ENCODE results near the gene RNASE7.
A peak's percentile ranks its signal among the peaks of the same experiment; 100 is the strongest.
"Not testable (repeated sequence)": the region's sequence is repeated elsewhere in the genome, so short reads cannot be mapped to it uniquely, and the experiment has no call there.

RNASE7 gene

DNA sequence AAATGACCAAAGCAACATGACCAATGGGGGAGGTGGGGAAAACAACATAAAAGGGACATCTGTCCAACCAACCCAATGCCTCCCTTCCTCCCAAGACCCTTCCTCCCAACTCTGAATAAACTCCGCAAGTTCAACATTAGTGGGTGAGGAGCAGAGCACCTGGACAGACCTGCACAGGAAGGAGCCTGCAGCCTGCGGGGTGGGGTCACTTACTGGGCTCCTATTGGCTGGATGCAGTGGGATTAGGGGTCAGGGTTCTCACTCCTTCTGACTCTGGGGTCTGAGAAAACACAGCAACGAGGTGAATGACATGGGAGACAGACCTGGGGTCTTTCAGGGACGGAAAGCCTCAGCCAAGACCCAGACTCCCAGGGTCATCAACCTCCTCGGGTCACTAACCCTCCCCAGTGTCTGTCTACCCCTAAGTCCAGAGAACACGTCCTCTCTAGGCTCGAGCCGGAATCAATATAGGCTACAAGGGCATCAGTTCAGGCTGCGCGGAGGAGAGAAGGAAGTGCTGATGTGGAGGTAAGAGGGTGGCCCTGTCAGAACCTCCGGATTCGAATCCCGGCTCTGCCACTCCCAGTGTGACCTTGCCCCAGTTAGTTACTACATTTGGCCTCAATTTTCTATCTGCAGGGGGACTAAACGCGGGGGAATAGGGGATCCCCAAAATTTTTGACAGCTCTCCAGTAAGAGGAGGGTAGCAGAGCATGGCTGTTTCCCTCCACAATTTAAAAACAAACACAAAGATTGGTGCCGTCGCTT lies 18.2 kb upstream of the RNASE7 start:
- peak in 1 of 2 experiments; percentile 24 for DNase-seq

DNA sequence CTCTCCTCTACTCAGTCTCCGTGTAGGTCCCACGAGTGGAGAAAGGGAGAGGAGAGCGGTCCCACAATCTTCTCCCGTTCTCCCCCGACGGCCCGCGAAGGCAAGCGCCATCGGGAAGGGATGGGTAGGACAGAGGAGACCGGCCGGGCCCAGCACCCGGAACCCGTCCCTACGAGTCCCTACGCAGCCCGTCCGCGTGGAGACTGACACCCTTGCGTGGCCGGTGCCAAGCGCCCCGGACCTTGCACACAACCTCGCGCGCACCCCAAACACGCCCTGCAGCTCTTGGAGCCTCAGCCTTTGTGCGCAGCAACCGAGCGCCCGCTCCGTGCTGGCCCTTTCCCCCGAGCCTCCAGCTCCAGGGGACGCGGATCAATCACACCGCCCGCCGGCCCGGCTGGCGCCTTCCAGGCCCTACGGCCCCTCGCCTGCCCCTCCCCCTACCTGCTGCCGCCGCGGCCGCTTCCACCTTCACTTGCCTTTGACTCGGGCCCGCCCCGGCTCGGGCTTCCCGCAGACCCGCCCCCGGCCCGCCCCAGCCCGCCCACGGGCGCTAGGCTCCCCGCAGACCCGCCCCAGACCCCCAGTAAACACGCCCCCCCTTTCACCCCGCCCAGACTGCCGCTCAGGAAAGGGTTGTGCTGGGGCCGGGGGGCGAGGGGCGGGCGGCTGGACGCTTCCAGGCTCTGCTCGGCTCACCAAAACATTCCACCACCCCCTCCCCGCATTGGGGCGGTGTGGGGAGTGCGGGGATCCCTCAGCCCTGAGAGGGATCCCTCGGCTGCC lies 17.4 kb upstream of the RNASE7 start, which contains the start of gene NDRG2:
Gene NDRG2 (minus strand): TSS at position 477 of the 786 bp plus-strand sequence. CDS start 1,746 bp downstream, outside the sequence.
- peak; percentile 65 to 67 for DNase-seq

DNA sequence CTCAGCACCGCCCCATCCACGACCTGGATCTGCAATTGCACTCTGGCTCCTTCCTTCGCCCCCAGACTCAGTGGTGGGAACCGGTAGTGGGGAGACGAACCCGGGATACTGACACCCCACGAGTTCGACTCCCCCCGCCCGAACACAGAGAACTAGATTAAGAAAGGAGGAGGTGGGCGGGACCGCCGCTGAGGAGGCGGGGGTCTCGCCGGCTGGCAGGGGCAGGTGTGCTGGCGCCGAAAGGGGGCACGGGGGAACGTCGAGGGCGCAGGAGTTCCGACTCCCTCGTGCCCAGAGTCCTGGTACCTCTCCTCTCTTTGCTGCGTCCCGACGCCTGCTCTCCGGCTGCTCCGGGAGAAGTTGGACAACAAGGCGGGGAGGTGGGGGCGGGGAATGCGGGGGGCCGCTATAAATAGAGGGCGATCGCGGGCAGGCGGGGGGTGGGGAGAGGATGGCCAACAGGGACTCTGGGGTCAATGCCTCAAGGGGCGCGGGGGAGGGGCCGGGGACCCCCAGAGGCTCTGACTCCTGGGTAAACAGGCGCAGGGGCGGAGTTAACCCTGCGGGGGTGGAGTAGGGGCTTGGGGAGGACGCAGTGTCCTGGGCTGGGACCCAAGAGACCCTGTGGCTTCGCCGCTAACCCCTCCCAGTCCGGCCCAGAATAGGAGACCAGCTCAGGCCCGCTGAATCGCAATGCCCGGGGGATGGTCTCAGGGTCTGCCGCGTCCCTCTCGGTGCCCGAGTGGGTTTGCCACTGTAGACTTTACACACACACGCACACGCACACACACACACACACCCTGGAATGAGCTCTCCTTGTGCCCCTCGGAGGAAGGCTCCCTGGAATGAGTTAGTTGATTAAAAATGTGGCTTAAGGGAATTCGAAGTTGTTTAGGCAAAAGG lies 16.5 kb upstream of the RNASE7 start:
- peak; percentile 14 for DNase-seq

DNA sequence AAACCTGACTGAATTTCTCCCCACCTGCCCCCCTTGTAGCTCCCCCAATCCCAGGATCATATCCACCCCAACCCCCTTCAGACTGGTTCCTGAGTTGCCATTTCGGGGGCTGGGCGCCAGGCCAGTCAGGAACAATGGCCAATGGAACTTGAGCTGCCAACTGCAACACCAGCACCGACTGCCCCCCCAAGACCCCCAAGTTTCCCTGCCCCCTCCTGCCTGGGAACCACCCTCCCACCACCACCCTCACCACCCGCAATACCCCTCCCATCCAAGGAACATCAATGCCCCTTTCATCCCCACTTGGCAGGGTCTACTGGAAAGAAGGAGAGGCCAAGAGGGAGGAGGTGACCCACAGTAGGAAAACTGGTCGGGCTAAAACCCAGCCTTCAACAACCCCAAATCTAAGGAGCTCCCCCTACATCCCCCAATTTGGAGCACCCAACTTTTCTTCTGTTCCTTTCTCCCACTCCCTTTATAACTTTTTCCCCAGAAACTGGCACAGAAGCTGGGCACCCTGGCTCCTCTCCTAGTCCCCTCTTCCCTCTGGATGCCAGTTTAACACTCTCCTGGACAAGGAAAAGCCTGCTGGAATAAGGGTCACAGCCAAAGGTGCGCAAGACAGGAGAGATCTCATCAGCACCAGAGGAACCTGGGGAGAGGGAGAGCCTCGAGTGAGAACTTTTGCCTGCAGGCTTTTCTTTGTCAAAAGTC lies 15.7 kb upstream of the RNASE7 start:
- no peak for DNase-seq

DNA sequence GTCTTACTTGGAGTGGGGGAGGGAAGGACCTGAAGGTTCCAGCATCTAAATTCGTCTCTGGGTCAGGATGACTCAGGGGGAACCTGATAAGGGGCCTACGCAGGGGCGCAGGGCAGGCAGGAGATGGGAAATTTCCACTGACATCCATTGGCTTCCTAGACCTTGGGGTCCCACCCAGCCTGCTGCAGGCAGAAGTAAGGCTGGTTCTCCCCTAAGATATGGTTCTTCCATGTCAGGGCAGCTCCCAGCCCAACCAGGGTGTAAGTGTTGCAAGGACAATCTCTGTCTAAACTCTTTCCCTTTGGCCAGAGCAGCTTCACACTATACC lies 15.2 kb upstream of the RNASE7 start:
- no peak for DNase-seq

DNA sequence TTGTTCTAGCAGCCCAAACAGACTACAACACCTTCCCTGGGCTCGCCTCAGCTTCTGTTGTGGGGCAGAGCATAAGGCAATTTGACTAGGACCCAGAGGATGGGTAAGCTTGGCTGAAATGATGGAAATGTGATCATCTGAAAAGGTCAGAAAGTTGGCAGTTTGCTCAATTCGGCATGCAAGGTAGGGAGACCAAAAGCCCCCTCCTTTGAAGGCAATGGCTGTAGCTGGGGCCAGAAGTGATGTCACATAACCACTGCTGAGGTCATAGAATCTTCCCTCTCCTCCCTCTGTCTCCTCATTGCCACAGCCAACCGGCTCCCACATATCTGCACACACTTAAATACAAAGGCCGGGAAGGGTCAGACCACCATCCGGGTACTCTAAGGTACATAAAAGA lies 12.2 kb upstream of the RNASE7 start, which contains the start of gene TPPP2:
Gene TPPP2 (plus strand): TSS at position 301 of the 400 bp plus-strand sequence. CDS start 365 bp downstream, outside the sequence.
- DNase-seq, result no peak

DNA sequence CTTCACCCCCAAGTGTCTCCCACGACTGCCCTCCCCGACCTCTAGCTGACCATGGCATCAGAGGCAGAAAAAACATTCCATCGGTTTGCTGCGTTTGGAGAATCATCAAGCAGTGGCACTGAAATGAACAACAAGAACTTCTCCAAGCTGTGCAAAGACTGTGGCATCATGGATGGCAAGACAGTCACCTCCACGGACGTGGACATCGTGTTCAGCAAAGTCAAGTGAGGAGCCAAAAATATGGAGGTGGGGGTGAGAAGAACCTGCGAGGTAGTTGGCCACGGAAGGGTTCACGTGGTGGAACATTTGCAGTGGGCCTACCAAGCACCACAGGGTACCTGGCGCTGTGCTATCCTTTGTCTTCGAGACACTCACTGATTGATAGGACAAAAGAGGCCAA lies 11.6 kb upstream of the RNASE7 start:
- no peak for DNase-seq

DNA sequence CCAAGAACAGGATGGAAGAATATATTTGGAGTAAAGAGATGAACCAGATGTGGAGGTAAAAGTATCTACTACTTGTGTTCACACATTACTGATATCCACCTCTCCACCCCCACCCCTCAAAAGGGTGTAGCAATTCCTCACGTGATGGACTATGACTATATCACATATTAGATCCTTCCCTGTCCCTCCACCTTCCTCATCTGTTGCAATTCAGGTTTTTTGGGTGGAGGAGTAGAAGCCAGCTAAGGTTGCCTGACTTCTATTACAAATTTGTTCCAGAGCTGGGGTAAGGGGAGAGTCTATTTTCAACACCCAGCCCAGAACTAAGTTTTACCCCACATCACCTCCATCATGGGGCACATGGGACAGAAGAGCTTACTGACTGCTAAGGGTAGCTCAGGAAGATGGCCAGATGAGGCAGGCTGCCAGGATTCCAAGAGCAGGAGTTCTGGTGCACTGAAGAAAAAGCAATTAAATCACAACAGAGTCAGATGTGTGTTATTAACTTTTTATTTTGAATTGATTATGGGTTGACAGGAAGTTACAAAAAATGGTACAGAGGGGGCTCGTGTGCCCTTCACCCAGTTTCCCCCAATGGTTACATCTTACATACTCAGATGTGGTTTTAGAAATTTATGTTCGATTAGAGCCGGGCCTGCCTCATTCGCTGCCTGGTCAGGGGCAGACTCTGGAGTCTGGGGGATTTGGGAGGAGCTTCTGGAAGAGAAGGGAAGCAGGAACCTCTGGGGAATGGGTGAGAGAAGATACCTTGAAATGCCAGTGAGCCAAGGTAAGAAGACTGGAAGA lies 9.6 kb upstream of the RNASE7 start:
- DNase-seq, result no peak

DNA sequence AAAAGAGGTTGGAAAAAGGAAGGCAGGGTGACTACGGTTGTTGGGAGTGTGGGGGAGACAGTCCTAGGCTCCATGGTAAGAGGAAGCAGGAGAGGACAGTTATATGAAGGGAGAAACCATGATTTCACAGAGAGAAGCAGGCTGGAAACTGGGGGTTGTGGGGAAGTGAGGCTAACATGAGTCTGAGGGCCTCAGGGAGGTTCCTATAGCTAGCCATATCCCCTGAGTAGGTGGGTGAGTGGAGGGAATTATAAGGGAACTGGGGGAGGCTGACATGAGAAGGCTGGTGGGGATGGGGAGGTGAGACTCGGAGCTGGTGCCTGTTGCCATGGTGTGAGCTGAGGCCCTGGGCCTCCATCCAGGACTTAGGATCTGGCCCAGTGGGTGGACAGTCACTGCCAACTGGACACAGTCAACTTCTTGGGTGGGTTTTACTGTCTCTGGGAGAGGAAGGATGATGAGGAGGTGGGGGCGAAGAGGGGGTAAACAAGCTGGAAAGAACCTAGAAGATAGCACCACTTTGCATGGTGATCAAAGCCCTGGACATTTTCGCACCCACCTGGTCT lies 8.9 kb upstream of the RNASE7 start:
- DNase-seq, result no peak

DNA sequence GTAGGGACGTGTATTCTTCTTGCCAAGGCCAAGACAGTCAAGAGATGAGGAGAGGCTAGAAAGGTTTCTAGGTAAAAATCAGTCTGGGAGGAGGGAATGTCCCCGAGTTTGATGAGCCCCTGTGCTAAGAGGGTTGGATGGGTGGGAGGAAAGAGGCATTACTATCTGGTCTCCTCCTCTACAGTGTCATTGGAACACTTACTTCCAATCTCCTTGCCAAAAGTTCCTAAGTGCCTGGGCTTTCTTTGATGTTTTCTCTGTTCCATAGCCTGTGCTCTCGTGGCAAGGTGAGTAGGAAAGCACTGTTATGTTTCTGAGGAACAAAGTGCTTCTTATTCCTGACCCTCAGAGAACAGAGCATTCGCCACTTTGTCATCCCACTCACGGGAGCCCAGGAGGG lies 7.5 kb upstream of the RNASE7 start, which contains the start of gene RNASE13:
Gene RNASE13 (minus strand): TSS at position 101 of the 400 bp plus-strand sequence. CDS start 519 bp downstream, outside the sequence.
- DNase-seq, result no peak

DNA sequence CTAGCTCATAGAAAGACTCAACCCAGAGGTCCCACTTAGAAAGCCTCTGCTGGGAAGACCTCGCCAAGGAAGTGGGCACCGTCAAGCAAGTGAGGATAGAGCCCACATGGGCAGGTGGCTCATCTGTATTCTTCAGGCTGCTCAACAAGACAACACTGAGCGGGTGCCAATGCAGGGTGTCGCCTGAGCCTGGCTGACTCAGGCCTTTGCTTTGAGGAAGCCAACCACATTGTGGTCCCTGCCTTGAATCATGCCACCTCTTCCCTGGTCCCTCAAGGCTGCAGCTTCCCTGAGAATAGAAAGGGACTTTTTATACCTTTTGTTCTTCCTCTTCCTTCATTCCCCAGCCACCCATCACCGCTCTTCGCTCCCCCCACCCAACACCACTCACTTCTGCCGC lies 5.4 kb upstream of the RNASE7 start:
- no peak for DNase-seq

DNA sequence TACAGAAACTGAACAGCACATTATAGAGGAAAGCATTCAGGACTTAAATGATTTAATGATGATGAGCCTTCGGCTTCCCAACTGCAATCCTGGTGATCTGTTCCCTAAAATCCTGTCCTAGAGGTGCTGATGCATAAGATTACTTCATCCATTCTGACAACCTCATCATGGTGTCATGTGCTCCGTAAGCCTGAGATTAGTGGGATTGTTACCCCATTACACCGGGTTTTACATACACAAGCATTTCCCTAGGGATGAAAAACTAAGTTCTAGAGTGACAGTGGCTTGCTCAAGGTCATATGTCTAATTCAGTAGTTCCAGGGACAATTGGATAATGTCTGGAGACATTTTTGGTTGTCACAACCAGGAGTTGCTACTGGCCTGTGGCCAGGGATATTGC lies 5.0 kb upstream of the RNASE7 start:
- DNase-seq, result no peak

DNA sequence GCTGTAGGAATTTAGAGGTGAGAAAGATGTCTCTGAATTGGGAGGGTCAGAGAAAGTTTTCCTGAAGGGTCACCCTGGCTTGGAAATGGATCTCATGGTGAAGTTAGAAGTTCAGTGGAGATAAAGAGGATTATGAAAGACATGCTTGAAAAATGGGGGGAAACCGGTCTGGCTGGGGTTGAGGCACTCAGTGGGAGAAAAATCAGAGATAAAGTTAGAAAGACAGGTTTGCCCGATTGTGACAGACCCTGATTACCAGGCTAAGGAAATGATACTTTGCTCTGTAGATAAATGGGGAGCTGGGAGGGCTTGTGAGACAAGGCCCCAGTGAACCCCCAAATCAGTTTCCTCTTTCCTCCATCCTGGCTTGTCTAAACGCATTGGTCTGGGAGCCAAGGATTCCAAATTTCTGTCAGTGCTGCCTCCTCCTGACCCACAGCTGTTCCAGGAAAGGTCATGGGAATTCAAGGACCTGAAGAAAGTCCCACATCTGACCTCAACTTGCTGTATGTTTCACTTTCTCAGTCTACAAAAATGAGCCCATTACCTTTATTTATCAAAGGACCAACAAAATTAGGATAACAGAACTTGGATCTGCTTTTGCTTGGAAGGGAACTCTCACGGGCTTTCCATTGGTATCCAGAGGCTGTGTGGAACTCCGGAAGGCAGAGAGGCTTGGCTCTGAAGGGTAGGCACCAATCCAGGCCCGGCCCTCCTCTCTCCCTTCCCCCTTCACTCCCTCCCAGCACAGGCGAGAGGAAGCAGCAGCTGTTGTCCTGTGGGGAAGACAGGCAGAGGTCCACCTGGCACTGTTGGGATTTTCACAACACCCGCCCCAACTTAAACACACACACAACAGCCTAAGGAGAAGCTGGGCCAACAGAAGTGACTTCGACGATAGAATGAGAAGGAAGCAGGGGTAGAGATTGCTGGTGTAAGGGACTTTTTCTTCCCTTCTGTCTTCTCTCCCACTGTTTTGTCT lies 3.4 kb upstream of the RNASE7 start:
- no peak for DNase-seq

DNA sequence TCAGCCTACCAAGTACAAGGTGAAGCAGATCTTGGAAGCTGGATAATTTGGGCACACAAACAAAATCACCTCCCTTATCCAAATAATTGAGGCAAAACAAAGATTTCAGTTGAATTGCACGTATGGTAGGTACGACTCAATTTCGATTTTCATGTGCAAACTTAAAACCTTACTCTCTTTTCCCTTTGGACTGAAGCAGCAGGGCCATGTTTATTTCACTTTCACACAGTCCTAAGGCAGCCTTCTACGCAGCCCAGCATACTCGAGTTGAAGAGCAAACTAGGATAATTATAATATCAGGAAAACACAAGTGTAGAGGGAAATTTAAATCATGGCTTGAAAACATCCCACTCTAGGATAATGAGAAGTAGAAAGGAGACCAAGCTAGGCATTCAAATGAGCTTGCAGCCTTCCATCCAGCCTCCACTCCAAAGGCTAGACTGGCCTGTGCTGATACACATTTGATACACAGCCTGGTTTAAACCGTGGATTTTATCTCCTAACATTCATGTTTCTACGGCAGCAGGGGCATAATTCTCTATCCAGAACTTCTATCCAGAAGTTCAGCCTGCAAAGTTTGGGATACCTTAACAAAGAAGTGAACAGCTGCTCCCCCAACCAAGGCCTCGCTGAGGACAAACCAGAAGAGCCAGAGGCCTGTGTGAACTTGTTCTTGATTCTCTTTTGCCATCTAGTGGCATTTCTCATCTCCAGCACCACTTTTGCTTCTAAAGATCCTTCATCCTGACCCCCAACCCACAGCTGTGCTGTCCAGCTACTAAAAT lies 2.4 kb upstream of the RNASE7 start:
- peak in 1 of 2 experiments; percentile 10 for DNase-seq

DNA sequence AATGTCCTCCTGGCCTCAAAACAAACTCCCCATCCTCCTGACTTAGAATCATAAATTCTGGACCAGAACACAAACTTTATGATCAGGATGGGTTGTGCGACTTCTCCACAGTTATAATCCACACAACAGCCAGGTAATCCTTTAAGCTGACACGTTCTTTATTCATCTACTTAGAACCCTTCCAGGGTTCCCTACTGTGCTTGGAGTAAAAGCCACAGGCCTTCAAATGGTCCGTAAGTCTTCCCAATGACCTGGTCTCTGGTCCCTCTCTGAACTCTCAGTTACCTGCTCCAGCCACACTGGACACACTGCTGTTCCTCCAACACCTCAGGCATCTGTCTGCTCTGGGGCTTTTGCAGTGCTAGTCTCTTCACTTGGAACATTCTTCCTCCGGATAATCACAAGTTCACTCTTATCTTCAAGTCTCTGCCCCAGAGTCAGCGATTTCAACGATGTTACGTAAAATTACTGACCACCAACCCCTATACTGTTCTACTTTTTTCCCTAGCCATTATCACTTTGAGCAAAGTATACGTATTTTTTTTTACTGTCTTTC lies 1.7 kb upstream of the RNASE7 start:
- DNase-seq, result no peak

DNA sequence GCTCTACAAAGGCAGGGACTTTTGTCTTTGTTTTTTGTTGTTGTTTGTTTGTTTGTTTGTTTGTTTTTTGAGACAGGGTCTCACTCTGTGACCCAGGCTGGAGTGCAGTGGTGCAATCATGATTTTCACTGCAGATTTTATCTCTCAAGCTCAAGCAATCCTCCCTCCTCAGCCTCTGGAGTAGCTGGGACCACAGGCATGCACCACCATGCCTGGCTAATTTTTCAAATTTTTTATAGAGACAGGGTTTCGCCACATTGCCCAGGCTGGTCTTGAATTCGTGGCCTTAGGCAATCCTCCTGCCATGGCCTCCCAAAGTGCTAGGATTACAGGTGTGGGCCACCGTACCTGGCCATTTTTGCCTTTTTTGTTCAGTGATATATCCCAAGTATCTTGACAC lies 1.2 kb upstream of the RNASE7 start:
- not testable (repeated sequence) for DNase-seq

DNA sequence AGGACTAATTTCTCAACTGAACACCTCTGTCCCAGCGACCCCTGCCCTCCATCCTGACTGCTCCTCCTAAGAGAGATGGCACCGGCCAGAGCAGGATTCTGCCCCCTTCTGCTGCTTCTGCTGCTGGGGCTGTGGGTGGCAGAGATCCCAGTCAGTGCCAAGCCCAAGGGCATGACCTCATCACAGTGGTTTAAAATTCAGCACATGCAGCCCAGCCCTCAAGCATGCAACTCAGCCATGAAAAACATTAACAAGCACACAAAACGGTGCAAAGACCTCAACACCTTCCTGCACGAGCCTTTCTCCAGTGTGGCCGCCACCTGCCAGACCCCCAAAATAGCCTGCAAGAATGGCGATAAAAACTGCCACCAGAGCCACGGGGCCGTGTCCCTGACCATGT lies 756 bp downstream of the RNASE7 start:
- no peak for DNase-seq

DNA sequence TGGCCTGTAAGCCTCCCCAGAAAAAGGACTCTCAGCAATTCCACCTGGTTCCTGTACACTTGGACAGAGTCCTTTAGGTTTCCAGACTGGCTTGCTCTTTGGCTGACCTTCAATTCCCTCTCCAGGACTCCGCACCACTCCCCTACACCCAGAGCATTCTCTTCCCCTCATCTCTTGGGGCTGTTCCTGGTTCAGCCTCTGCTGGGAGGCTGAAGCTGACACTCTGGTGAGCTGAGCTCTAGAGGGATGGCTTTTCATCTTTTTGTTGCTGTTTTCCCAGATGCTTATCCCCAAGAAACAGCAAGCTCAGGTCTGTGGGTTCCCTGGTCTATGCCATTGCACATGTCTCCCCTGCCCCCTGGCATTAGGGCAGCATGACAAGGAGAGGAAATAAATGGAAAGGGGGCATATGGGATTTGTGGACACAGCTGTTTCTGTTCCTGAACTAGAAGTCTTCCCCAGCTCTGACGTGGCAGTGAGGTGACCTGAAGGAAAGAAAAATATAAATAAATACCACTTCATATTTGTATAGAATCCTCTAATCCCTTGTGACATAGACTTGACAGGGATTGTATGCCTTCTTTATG lies 1.3 kb downstream of the RNASE7 start:
- no peak for DNase-seq

Data from activated CD4-positive, alpha-beta T cell treated with anti-CD3 and anti-CD28 coated beads, Interleukin-2, amount 50 U/mL, for 48 hours (primary cell).